Activated B cell treated with CpG ODN at 0.5 μM for 24 hours (primary cell): Measurements from ENCODE around the gene AMPD2. TPM values are rescaled to one million over a fixed set of nuclear protein-coding genes. Genes with fewer than 3 reads are reported as not detected.

ENCODE experiments used
- ATAC-seq: fragments of 200-7000 bp; cut with Tn5 transposase; one replicate; pipeline ENCODE4 v1.10.0; 2021; ENCODE audit warnings: low read depth, mild to moderate bottlenecking, moderate library complexity
- CTCF ChIA-PET: fragments of 350-600 bp; sonication (Branson Sonifier 250); formaldehyde crosslinking; loops from one replicate; lab custom pipeline; 2021; ENCODE audit warnings: antibody characterized with exemption; lab: Charles Lee
- POLR2A ChIA-PET: fragments of 350-600 bp; sonication (Branson Sonifier 250); formaldehyde crosslinking; loops from one replicate; lab custom pipeline; 2021; ENCODE audit warnings: antibody characterized with exemption; lab: Charles Lee
- DNase-seq: peaks from one replicate; pipeline ENCODE4 v3.0.0; 2022
- H3K27ac Mint-ChIP-seq: one replicate; pipeline ENCODE4 v1.8.0; 2020; ENCODE audit warnings: mixed read lengths
- H3K27me3 Mint-ChIP-seq: one replicate; pipeline ENCODE4 v1.8.0; 2021; ENCODE audit warnings: mixed read lengths
- H3K36me3 Mint-ChIP-seq: one replicate; pipeline ENCODE4 v1.8.0; 2021; ENCODE audit warnings: low read depth, mixed read lengths
- H3K4me1 Mint-ChIP-seq: one replicate; pipeline ENCODE4 v1.8.0; 2021; ENCODE audit warnings: mixed read lengths
- H3K4me3 Mint-ChIP-seq: one replicate; pipeline ENCODE4 v1.8.0; 2020; ENCODE audit warnings: mild to moderate bottlenecking, mixed read lengths
- H3K9me3 Mint-ChIP-seq: one replicate; pipeline ENCODE4 v1.8.0; 2020; ENCODE audit warnings: mixed read lengths
- intact Hi-C: fragments of 100-400 bp; cut with micrococcal nuclease; formaldehyde crosslinking; loops from one replicate; pipeline ENCODE4 v1.15.1; 2024
- total RNA-seq: library from RNA; stranded (reverse); gene quantifications from 2 replicates; pipeline ENCODE4 v1.2.3, GENCODE V29; 2022
- TF ChIP-seq, protein P1 (sequence below): fragments of 200-600 bp; IDR thresholded peaks from one replicate; pipeline ENCODE4 v1.8.0; 2022; ENCODE audit warnings: antibody characterized with exemption, mild to moderate bottlenecking

AMPD2 gene
- total RNA-seq, 1 donor from 2014 or later, result 64.9 TPM

DNA sequence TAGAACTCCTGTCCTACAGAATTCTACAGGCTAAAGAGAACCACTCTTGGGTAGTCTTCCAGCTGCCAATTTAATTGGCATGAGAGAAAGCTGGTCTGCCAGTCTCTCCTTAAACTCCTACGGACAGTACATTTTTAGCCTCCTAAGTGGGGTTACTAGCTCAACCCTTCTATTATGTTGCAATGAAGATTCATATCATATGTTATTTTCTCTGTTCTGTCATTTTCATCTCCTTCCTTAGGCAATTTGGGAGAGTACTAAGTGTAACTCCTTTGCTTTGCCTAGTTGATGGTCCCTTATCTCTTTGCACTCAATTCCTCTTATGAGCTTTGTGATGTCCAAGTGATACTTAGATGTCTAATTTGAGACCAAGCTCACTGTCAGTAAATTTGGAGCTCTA lies 14.3 kb upstream of the AMPD2 start:
- TF ChIP-seq, protein P1, sequence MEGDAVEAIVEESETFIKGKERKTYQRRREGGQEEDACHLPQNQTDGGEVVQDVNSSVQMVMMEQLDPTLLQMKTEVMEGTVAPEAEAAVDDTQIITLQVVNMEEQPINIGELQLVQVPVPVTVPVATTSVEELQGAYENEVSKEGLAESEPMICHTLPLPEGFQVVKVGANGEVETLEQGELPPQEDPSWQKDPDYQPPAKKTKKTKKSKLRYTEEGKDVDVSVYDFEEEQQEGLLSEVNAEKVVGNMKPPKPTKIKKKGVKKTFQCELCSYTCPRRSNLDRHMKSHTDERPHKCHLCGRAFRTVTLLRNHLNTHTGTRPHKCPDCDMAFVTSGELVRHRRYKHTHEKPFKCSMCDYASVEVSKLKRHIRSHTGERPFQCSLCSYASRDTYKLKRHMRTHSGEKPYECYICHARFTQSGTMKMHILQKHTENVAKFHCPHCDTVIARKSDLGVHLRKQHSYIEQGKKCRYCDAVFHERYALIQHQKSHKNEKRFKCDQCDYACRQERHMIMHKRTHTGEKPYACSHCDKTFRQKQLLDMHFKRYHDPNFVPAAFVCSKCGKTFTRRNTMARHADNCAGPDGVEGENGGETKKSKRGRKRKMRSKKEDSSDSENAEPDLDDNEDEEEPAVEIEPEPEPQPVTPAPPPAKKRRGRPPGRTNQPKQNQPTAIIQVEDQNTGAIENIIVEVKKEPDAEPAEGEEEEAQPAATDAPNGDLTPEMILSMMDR, result no peak
- no peaks in the 10 kb centered on the region for H3K4me1 Mint-ChIP-seq
- H3K36me3 Mint-ChIP-seq, result no peaks in the 10 kb centered on the region
- no peaks in the 10 kb centered on the region for H3K9me3 Mint-ChIP-seq
- POLR2A ChIA-PET, result interaction anchor here (0.6 to 1.3 kb wide), 3 partner anchors 14 to 55 kb away, joined by 3 to 4 read pairs (median 3); partner anchors contain the start of genes AMPD2 and GNAT2
- DNase-seq, result no peak
- H3K4me3 Mint-ChIP-seq, result no peak overlapping the region
- no peak overlapping the region for H3K27ac Mint-ChIP-seq
- no peak for ATAC-seq
- intact Hi-C loops, result no loop called here
- no peaks in the 10 kb centered on the region for H3K27me3 Mint-ChIP-seq
- CTCF ChIA-PET, result interaction anchor here (0.9 kb wide), 2 partner anchors 35 to 59 kb away, joined by 3 to 5 read pairs; no protein-coding TSS in a partner anchor

DNA sequence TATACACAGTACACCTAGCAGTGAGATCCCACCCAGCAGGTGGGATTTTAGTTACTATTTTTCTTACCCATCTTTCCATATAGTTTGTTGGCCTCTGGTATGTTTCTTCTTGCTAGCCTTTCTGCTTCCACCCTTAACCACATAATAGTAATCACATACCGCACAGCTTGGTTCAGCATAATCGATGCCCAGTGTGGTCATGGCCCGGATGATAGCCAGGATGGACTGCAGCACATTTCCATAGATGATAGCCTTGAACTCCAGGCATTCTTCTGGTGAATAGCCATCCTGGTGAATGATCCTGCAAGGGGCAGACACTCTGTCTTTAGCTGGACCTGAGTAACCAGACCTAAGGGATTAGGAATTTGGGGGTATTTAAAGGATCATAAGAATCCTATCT lies 9.8 kb upstream of the AMPD2 start:
- Mint-ChIP-seq H3K4me1 (no peaks in the 10 kb centered on the region), H3K9me3 (no peaks in the 10 kb centered on the region), H3K36me3 (no peaks in the 10 kb centered on the region), H3K27ac (no peak overlapping the region), H3K27me3 (no peaks in the 10 kb centered on the region), H3K4me3 (no peak overlapping the region)
- ATAC-seq, result no peak
- TF ChIP-seq, protein P1, result no peak
- POLR2A ChIA-PET, result no interaction called here
- intact Hi-C loops, result no loop called here
- CTCF ChIA-PET, result no interaction called here
- no peak for DNase-seq

DNA sequence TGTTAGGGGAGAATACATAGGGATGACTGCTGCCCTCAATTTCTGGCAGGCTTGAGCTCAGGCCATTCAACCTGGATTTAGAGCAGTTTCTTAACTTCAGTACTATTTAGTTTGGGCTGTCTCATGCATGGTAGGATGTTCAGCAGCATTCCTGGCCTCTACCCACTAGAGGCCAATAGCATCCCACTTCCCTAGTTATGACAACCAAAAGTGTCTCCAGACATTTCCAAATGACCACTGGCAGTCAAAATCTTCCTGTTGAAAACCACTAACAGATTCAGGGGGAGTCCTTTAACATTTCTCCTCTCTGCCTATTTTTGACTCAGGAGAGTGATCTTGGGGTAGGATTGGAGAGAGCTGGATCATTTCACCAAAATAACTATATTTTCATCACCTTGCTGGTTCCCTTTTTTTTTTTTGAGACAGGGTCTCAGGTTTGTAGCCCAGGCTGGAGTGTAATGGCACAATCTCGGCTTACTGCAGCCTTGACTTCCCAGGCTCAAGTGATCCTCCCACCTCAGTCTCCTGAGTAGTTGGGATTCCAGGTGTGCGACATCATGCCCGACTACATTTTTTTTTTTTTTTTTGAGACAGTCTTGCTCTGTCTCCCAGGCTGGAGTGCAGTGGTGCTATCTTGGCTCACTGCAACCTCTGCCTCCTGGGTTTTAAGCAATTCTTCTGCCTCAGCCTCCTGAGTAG lies 8.9 kb upstream of the AMPD2 start:
- peaks cover 8% of the 10 kb centered on the region for H3K4me1 Mint-ChIP-seq
- POLR2A ChIA-PET, result no interaction called here
- DNase-seq (no peak), ATAC-seq (no peak)
- H3K4me3 Mint-ChIP-seq, result no peak overlapping the region
- CTCF ChIA-PET, result no interaction called here
- H3K27ac Mint-ChIP-seq, result no peak overlapping the region
- H3K27me3 Mint-ChIP-seq, result no peaks in the 10 kb centered on the region
- intact Hi-C loops, result no loop called here
- H3K36me3 Mint-ChIP-seq, result no peaks in the 10 kb centered on the region
- no peaks in the 10 kb centered on the region for H3K9me3 Mint-ChIP-seq
- TF ChIP-seq, protein P1, result no peak

DNA sequence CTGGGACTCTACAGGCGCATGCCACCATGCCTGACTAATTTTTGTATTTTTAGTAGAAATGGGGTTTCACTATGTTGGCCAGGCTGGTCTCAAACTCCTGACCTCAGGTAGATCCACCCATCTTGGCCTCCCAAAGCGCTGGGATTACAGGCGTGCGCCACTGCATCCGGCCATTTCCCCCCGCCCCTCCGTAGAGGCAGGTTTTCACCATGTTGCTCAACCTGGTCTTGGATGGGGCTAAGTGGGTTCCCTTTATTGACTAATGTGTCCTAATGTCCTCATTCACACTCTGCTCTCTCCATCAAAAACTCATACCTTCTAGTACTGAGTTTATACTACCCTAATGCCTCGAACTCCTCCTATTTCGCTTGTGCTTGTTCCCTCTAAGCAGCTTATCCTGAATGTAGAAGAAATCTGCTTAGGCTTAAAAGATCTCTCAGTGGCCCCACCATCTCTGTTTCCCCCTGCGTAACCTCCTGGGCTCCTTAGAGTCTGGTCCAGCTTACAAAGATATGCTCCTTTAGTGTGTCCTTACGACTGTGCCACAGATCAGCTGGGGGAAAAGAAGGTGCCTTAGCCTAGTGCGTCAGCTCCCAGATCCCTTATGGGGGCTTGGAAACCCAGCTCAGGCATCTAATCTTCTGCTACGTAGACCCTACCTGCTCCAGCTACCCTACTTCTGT lies 8.2 kb upstream of the AMPD2 start:
- Mint-ChIP-seq H3K9me3 (no peaks in the 10 kb centered on the region), H3K27ac (no peak overlapping the region), H3K36me3 (no peaks in the 10 kb centered on the region), H3K27me3 (no peaks in the 10 kb centered on the region), H3K4me3 (no peak overlapping the region), H3K4me1 (peaks cover 14% of the 10 kb centered on the region)
- CTCF ChIA-PET, result no interaction called here
- ATAC-seq (no peak), DNase-seq (no peak)
- POLR2A ChIA-PET, result no interaction called here
- TF ChIP-seq, protein P1, result no peak
- intact Hi-C loops, result no loop called here
